Effector CD4-positive, alpha-beta T cell (primary cell): ENCODE measurements around the gene FANCC.

Source experiments
- DNase-seq: peaks from one replicate; pipeline ENCODE4 v3.0.0-alpha.2; 2020

The FANCC gene

DNA sequence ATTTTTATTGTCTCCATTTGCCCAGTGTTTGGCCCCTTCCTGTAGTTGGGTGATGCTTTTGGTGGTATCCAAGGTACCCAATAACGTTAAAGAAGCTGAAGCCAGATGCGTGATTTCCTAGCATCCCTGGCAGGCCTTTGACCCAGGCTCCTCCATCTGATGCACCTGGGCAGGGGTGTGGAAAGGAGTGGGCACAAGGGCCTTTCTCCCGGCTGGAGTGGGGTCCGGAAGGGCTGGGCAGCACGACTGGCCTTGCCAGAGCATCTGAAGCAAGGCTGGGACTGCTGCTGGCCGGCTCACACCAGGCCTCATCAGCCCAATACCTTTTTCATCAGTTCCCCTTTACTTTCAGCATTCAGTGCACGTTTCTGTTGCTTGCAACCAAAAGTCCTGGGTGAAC, 220.2 kb downstream of the FANCC start:
- no peak for DNase-seq

DNA sequence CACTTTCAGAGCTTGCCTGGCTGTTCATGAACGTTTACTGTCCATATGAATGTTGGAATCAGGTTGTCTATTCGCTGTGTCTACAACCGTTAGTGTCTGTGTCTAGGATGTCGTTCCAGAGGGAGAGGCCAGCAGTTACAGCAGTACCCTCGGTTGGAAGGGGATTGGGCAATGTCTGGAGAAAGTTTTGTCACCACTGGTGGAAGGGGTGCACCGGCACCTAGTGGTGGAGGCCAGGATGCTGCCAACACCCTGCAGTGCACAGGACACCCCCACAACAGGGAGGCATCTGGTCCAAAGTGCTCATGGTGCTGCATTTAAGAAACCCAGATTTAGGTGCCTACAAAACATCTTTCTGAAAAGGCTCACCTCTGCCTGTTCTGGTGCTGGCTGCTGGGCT, 220.7 kb downstream of the FANCC start:
- DNase-seq, result no peak

DNA sequence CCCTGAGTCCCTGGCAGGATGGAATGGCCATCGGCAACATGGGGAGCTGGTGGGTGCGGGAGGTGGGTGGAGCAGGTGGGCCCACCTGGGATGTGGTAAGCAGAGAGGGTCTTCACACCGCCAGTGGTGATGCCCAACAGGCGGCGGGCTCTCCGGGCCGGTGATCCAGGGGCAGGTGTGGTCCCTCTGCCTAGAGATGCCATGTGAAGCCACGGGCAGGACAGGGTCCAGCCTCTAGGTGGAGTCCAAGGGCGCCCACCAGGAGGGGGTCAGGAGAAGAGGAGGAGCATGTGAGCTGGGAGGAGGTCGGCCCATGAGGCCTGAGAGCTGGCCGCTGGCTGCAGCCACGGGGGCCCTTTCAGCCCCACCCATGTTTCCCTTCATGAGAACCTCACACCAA, 221.1 kb downstream of the FANCC start:
- no peak for DNase-seq

DNA sequence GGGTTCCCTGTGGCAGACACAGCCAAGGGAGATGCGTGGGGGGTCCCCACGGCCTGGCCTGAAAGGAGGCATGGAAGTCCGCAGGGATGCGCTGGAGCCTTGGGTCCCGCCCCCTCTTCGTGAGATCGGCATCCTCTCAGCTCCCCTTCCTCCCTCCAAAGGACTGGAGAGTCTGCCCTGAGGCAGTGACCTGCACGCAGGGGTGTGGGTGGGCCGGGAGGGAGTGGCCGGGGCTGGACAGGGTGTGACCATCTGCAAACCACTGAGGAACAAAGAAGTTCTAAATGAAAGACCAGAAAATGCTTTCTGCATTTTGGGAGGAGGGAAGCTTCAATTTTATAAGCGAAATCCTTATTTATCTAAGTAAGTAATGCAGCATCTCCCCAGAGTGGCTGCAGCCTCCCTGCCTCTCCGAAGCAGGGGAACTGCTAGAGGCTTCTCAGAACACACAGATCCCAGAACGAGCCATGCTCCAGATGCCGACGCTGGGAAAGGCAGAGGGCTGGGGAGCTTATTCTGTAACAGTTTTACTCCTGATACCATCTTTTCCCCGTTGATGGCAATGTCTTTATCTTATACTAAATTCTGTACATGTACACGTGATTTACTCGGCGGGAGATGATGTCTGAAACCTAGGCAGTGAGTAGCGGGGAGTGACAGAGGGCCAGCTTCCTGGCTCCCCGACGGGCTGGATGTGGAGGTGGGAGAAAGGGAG, 221.7 kb downstream of the FANCC start:
- no peak for DNase-seq

DNA sequence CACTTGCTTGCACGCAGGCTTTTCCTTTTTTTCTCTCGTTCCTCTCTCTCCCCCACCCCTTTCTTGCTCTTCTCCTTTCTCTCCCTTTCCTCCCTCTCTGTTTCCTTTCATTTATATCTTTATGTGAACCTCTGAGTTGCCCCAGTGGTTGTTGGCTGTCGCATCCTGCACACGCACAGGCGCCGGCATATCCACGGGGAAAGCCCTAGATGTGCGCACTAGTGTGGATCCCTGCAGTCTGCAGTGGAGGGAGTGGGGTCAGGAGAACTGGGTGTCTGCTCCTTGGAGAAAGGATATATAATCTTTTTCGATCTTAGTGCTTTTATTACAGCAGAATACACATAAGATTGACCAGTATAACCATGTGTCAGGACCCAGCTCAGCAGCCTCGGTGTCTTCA, 223.5 kb downstream of the FANCC start:
- no peak for DNase-seq

DNA sequence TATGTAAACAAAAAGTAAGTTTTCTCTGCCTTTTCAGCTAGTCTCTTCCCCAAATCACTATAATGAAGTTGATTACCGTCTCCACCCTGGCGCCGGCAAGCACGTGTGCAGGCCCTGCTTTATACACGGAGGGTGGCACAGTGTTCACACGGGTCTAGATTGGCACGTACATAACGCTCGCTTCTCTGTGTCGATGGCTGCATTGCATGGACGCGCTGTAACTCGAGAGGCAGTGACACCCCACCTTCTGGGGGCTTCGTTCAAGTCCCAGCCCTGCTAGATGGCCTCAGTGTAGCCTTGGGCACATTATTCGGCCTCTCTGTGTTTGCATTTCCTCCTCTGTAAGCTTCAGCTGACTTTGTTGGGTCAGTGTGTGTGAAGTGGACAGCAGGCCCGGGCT, 223.9 kb downstream of the FANCC start:
- DNase-seq, result no peak

DNA sequence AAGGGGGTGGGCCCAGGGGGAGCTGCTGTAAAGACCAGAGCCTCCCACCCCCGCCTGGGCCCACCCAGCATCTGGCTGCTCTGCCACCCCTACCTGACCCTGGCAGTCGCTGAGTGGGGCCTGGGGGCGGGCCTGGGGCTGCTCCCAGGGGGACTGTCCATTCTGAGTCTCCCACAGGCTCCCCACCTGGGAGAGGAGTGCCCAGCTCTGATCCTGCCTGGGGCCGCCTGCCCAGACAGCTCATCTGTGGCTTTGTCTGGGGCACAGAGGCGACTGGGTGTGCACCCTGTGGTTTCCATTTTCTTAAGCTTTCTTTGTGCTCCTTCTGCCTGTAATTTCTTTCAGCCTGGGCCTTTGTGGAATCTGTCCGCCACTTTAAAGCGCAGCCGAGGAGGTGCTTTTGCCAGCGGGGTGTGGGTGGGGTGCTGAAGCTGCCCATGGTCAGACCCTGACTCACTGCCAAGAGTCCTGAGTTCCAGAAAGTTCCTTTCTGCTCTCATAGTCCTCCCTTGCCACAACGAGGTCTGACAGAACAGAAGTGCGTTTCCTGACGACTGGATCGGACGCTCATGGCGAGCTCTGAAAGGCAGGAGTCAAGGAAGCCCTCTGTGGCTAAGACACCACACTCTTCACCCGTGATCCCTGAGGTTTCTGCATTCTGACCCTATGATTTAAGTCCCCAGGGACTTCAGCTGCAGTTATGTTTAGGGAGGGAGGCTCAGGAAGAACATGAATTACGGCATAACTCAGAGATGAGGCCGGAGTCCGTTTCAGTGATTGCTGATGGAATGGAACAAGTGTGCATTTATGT, 225.0 kb downstream of the FANCC start:
- DNase-seq, result no peak

DNA sequence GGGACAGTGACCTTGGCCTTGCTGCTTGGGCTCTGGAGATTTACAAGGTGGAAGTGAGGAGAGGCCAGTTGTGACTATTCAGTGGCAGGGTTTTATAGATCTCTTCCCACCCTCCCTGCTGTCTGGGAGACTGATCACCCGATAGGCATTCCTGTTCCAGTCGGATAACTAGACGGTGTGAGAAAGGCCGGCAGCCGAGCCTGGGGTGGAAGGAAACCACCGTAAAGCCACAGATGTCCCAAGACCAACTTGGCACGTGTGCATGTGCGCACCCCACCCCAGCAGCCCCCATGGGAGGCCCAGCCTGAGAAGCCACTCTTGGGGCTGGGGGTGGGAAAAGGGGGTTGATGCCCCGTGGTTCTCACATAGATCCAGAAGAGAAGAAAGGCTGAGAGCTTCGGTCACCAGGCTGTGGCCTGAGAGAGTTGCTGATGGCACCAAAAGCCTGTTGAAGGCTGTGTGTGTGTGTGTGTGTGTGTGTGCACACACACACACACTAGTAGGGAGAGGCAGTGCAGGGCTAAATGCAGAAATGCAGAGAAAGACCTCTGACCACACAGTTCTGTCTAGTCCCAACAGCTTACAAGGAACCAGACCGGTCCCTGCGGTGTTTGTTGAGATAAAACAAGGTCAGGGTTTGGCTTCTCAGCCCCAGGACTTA, 225.8 kb downstream of the FANCC start:
- DNase-seq, result no peak

DNA sequence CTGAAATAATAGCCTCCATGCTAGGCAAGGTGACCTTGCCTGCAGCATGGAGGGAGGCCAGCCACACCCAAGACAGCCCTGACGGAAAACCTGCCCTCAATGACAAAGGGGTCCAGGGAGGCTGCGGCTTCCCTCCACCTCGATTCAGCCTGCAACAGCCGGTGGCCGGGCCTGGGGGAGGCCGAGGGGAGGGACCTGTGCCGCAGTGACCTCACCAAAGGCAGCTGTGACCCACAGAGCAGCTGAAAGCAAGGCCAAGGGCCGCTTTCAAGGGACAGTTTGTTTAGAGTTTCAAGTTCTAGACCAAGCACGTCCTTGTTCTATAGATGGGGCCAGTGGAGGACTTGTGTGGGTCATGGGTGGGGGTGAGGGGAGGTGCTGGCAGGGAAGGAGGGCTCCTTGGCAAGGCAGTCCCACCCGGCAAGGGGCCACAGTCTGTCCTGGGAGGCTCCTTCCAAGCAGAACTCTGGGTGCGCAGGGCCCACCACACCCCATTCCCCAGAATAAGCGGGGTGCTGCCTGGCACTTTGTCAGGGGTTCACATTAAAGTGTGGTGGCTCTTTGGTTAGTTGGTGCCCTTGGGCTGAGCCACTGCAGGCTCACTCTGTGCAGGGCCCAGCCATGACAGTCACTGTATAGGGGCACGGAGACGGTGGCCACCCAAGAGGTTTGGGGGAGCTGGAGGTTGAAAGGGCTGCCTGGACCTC, 226.5 kb downstream of the FANCC start:
- no peak for DNase-seq

DNA sequence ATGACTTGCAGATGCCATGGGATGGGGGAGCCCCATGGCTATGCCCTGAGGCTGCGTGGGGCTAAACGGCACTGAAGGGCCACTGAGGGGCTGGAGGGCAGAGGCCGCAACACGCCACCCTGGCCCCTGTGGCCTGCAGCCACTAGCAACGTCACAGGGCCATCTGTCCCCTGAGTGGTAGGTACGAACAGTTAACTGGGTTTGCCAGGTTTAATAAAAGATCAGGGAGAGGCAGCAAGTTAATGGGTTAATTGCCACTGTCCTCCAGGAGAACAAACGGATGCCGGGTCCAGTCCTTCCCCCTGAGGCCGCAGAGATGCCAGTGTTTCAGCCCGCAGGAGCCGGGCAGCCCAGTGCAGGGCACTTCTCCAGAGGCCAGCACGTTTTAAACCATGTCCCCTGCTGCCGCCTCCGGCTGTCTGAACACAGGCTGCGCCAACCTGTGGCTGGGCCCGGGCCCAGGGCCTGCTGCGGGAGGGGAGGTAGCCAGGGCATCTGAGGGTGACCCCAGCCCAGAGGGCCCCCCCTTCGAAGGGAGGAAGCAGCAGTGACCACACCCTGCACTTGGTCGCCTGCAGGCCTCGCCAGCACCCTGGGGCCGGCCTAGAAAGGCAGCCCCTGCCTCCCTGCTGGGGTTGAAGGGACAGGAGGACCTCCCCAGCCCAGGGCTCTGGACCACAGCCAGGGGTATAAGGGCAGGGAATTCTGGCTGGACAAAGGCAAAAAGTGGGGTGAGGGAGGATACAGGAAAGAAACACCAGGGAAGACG, 227.3 kb downstream of the FANCC start:
- no peak for DNase-seq

DNA sequence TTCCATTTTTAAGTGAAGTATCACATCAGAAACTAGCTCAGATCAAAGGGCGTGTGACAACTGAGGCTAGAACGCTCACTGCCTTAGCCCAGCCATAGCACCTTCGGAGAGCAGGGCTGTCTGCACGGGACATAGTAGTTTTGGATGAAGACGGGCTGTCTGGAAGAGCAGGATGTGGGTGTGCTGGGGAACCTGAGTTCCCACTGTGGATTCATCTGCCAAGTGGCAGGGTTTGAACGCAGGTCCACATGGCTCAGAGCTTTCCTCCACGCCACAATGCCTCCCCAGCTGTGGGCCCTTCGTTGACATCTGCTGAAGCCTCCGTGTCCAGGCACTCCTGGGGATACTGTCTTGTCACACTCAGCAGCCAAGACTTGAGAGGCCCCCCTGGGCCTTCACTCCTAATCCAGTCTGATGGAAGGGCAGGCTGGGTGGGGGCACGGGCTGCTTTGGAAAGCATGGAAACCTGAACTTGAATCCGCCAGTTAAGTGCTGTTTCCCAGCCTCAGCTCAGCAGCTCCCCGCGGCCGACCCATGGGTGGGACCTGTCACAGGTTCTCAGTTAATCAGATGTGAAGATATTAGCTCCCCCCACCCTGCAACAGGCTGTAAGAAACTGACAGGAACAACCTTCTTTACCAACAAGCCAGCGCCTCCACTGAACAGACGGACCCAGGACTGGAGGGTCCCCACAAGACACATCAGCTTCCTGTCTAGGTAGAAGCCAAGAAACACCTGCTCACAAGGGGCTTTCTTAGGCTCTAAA, 228.1 kb downstream of the FANCC start:
- DNase-seq, result no peak

DNA sequence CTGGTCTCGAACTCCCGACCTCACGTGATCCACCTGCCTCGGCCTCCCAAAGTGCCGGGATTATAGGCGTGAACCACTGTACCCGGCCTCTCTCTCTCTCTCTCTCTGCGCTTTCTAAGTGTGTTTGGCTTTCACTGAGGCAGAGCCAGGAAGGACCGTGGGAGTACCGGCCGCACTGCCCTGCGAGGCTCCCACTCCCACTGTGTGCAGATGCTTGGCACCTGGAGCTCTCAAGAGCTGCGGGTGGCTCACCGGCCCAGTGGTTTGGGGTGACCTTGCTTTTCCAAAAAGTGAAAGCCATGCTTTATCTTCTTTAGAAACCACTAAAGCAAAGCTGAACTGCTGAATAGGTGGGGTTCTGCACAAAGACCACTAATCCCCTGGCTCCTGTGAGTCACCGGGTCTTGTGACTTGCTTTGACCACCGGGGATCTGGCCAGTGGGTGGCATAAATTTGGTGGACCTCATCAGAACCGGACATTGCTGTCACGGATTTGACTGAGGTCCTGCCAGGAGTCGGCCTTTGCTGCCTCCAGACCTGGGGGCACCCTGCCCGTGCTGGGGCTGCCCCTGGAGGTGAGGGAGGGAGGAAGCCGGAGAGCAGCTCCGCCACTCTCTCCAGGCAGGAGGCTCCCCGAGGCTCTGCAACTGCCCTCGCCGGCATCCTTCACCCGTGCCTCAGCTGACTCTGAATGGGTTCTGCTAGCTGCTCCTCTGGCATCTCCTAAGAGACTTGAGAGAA, 228.9 kb downstream of the FANCC start:
- DNase-seq, result no peak

DNA sequence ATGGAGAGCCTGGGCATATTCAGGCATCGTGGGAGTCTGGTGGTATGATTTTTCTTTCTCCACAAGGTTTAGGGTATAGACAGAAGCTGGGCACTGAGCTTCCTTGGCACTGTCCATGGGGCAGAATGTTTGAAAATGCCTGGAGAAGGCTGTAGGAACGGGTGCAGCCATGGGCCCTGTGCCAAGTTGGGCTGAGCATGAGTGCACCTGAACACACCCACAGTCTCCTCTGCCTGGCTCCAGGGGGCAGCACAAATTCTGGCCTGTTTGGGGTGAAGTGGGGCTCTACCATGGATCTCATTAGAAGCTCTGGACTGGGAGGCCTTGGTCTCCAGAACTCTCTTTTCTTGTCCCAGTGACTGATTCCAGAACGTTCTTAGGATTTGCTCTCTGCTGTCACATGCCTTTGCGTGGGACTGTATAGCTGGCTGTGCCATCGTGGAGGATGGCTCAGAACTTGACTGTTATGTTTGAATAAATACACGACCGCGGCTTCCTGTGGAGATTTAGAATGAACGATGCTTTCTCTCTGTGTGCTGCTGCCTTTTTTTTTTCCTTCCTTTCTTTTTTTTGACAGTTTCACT, 229.8 kb downstream of the FANCC start:
- DNase-seq, result no peak

DNA sequence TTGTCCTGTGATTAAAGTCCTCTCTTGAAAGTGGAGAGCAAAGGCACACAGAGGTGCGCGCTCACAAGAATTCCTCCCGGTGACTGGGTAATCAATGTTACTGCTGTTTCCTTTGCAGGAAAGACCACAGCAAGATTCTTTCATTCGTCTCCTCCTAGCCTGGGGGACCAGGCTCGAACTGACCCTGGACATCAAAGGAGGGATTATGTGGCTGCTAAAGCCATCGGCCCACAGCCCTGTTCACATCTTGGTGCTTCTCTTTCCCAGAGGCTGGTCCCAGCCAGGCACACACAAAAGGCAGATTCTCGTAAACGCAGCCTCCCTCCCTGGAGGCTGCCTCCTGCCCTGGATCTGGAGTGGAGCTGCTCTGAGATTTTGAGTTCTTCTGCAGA, 230.9 kb downstream of the FANCC start:
- no peak for DNase-seq

DNA sequence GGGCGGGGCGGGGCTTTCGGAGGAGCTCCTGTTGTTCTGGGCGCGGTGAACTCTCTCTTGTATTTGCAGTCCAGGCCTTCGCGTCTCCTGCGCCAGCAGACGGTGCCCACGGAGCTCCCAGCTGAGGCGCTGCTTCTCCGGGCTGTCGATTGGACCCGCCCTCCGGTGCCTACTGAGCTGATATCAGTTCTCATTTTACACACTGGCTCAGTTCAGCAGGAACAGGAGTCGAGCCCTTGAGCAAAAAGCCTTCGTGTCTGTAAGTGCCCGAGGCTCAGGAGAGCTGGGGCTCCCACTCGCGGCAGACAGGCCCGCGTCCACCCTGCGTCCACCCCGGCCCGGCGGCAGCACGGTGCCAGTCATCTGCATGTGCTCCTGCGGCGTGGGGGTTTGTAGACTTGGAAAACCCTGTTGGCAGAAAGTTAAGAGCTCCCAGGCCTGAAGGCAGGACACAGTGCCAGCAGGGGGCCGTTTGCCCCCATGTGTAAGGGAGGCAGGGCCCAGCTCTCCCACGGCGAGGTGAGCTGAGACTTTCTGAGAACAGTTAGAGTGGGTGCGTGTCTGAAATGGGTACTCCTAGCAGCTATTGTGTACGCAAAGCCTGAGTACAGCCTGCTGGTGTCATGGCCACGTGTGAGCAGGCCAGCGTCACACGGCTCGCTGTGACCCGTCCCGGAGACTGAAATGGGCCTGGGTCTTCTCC, 231.5 kb downstream of the FANCC start:
- no peak for DNase-seq

DNA sequence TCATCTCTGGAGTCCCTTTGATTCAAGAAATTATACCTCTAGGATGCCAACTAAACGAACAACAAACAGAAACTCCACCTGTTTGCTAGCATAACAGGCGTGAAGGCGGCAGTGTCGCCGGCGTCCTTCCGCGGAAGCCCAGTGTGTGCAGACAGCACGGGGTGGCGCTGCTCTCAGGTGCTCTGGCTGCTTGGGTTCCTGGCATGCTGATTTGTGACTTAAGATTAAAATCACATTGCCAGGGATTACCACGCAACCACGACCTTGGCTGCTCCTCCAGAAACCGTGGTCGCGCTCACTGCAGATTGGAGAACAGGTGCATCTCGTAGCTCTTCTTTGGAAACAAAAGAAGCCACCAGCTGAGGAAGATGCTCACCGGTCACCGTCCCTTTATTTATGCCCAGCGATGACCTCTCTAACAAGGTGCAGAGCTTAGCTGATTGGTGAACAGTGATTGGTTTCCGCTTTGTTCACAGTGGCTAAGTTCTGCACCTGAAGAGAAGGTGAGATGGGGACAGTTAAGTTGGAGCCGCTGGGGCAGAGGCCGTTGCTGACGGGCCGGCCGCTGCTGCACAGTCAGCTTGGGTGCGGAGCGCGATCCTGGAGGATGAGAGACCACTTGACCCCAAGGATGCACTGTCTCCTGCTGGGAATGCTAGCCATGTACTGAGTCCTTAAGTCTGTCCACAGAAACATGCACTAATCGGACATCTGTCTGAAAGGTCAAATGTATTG, 232.3 kb downstream of the FANCC start:
- DNase-seq, result no peak

DNA sequence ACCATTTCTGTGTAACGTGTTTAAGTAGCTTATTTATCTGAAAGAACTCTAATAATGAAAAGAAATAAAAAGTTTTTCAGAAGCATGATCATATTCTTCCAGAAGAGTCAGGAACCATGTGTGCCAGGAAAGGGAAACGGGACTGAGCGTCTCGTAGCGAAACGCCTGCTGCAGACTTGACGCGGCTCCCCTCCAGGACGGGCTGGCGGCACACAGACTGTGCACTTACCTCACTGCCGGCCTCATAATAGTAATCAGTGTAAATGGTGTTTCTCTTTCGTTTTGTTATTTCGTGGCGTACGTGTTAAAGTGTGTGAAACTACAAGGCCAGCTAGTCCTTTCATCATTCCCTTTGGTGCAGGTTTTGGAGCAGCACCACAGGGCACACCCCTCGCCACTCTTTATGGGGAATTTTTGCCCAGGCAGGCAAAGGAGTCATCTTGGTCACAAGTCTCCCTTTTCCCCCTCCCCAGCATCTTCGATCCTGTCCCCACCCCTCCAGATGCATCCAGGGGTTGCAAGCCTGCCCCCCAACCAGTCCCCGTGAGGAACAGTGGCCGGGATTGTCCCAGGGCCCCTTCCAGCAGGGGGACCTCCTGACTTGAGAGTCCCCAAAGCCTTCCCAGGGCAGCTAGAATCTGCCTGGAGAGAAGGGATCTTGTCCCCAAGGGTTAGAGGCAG, 233.1 kb downstream of the FANCC start:
- DNase-seq, result no peak

DNA sequence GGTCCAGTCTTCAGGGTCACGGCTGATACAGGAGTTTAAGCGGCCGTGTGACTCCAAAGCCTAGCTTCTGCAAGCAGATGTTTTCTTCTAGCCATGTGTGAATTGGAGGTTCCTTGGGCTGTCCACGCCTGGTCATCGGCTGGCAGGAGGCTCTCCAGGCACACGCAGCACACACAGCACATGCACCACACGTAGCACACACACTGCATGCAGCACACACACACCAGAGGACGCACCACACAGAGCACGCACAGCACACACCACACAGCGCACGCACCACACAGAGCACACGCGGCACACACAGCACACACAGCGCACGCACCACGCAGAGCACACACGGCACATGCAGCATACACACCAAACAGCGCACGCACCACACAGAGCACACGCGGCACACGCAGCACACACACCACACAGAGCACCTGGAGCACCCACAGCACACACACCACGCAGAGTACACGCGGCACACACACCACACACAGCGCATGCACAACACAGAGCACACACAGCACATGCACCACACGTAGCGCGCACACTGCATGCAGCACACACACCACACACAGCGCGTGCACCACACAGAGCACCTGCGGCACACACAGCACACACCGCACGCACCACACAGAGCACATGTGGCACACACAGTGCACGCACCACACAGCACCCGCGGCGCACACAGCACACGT, 234.3 kb downstream of the FANCC start:
- DNase-seq, result no peak
